Common myeloid progenitor, CD34-positive (primary cell): ENCODE measurements around the gene RHOU.
"Not testable (repeated sequence)": the region's sequence is repeated elsewhere in the genome, so short reads cannot be mapped to it uniquely, and the experiment has no call there.

Experiments used
- CTCF ChIA-PET: fragments of 350-600 bp; sonication (Branson Sonifier 250); formaldehyde crosslinking; loops from one replicate; lab custom pipeline; 2021; ENCODE audit warnings: antibody characterized with exemption; lab: Charles Lee
- POLR2A ChIA-PET: fragments of 350-600 bp; sonication (Branson Sonifier 250); formaldehyde crosslinking; loops from one replicate; lab custom pipeline; 2021; ENCODE audit warnings: antibody characterized with exemption; lab: Charles Lee
- DNase-seq, 3 donors: peaks; one replicate each; pipeline versions ENCODE4 v3.0.0 to v3.0.0-alpha.2; 2013
- H3K27ac ChIP-seq, 2 experiments: 1 replicate in 1 of 2; 2 replicates in 1 of 2; pipeline ENCODE4 v1.7.0; 2013; ENCODE audit warnings: inconsistent platforms in 2 of 2, low read length in 2 of 2, mild to moderate bottlenecking in 2 of 2, low read depth in 1 of 2, moderate library complexity in 1 of 2; ENCODE audit not compliant: severe bottlenecking in 2 of 2, insufficient read depth in 1 of 2, poor library complexity in 1 of 2
- H3K27me3 ChIP-seq, 5 experiments: replicated peaks in 2 of 5; 1 replicate in 3 of 5; 2 replicates in 2 of 5; pipeline versions ENCODE4 v1.6.1 to v1.7.0; 2013; ENCODE audit warnings: low read length in 4 of 5, mild to moderate bottlenecking in 2 of 5, moderate library complexity in 2 of 5, inconsistent platforms in 1 of 5; ENCODE audit not compliant: insufficient read depth in 5 of 5, control insufficient read depth in 4 of 5
- H3K36me3 ChIP-seq, 4 experiments: 1 replicate in 2 of 4; 2 replicates in 2 of 4; pipeline versions ENCODE4 v1.6.1 to v1.7.0; 2013; ENCODE audit warnings: low read length in 3 of 4, control low read depth in 1 of 4, mild to moderate bottlenecking in 1 of 4; ENCODE audit not compliant: control insufficient read depth in 4 of 4, insufficient read depth in 4 of 4
- H3K4me1 ChIP-seq, 4 experiments: 1 replicate in 3 of 4; 2 replicates in 1 of 4; pipeline versions ENCODE4 v1.6.1 to v1.7.1; 2013; ENCODE audit warnings: low read length in 3 of 4, mild to moderate bottlenecking in 3 of 4, control low read depth in 1 of 4, inconsistent platforms in 1 of 4, moderate library complexity in 1 of 4; ENCODE audit not compliant: control insufficient read depth in 4 of 4, insufficient read depth in 4 of 4; ENCODE audit errors: control extremely low read depth in 1 of 4
- H3K4me3 ChIP-seq, 7 experiments: 1 replicate in 4 of 7; 2 replicates in 3 of 7; pipeline versions ENCODE4 v1.5.1 to v1.7.0; 2013; ENCODE audit warnings: mild to moderate bottlenecking in 7 of 7, low read length in 6 of 7, moderate library complexity in 6 of 7, inconsistent platforms in 2 of 7, low read depth in 2 of 7, control low read depth in 1 of 7; ENCODE audit not compliant: insufficient read depth in 4 of 7, control insufficient read depth in 1 of 7; ENCODE audit errors: extremely low read depth in 1 of 7
- H3K9me3 ChIP-seq, 5 experiments: 1 replicate in 4 of 5; 2 replicates in 1 of 5; pipeline versions ENCODE4 v1.6.1 to v1.7.1; 2013; ENCODE audit warnings: low read length in 4 of 5, mild to moderate bottlenecking in 2 of 5, inconsistent platforms in 1 of 5, low read depth in 1 of 5, moderate library complexity in 1 of 5; ENCODE audit not compliant: control insufficient read depth in 4 of 5, insufficient read depth in 2 of 5; ENCODE audit errors: control extremely low read depth in 1 of 5
- WGBS: methylation state at CpG from one replicate; pipeline ENCODE4 v1.1.5; 2013; ENCODE audit not compliant: insufficient coverage; 5-methylcytosine and 5-hydroxymethylcytosine counted together

The RHOU gene

DNA sequence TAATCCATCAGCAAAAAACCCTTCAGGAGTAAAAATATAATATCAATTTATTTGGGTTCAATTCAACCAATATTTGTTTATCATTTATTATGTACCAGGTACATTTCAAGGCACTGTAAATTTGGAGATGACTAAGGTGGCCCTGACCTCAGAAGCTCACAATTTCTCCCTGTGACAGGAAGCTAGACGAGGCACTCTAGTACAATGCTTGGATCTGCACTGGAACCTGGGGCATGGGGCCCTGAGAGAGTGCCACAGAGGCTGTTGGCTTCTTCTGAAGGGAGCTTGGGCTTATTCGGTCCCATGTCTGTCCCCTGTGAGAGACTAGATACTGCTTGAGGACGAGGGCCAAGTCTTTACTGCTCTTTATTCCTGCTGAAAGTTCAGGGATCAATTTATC is 31.5 kb downstream of the RHOU start:
- peaks cover 0 to 5% (median 0%) of the 10 kb centered on the region in 5 experiments for H3K27me3 ChIP-seq

GRCh38 chr1:228767636-228768354 is 32.5 kb downstream of the RHOU start:
- DNase-seq, result no peak
- ChIA-PET POLR2A (interaction anchor here (0.6 kb wide), 1 partner anchor 19 kb away, joined by 4 read pairs; no protein-coding TSS in a partner anchor), CTCF (interaction anchor here (1.1 kb wide), 1 partner anchor 16 kb away, joined by 3 read pairs; no protein-coding TSS in a partner anchor)
- Histone ChIP-seq H3K9me3 (no peaks in the 10 kb centered on the region), H3K27ac (no peak overlapping the region), H3K4me1 (peaks cover 0 to 5% (median 1%) of the 10 kb centered on the region in 4 experiments), H3K36me3 (no peaks in the 10 kb centered on the region), H3K27me3 (peaks cover 0 to 5% (median 0%) of the 10 kb centered on the region in 5 experiments), H3K4me3 (no peak overlapping the region)
- WGBS, result 87% methylated on average over 5 of the region's 6 CpGs

More for the DNA sequence above, 31.5 kb downstream of the RHOU start:
- H3K9me3 ChIP-seq, result no peaks in the 10 kb centered on the region
- DNase-seq, result no peak
- no peaks in the 10 kb centered on the region for H3K36me3 ChIP-seq
- CTCF ChIA-PET, result interaction anchor here (1.1 kb wide), 1 partner anchor 15 kb away, joined by 3 read pairs; no protein-coding TSS in a partner anchor
- H3K4me3 ChIP-seq, result no peak overlapping the region
- 88% methylated on average over 2 of the region's 3 CpGs for WGBS
- POLR2A ChIA-PET, result no interaction called here
- H3K4me1 ChIP-seq, result peaks cover 0 to 5% (median 1%) of the 10 kb centered on the region in 4 experiments
- no peak overlapping the region for H3K27ac ChIP-seq

- Histone ChIP-seq H3K4me1 (peaks cover 0 to 5% (median 1%) of the 10 kb centered on the region in 4 experiments), H3K36me3 (no peaks in the 10 kb centered on the region), H3K9me3 (no peaks in the 10 kb centered on the region), H3K27me3 (peaks cover 0 to 5% (median 0%) of the 10 kb centered on the region in 5 experiments), H3K4me3 (no peak overlapping the region), H3K27ac (no peak overlapping the region)
- WGBS, result 89% methylated on average over 7 of the region's 12 CpGs
- ChIA-PET POLR2A (interaction anchor here (0.6 kb wide), 1 partner anchor 20 kb away, joined by 4 read pairs; no protein-coding TSS in a partner anchor), CTCF (no interaction called here)
- DNase-seq, result no peak
Observed at GRCh38 chr1:228768355-228769000, 33.2 kb downstream of the RHOU start.

- no peaks in the 10 kb centered on the region for H3K9me3 ChIP-seq
- no peaks in the 10 kb centered on the region for H3K4me1 ChIP-seq
- DNase-seq, result no peak
- no peaks in the 10 kb centered on the region for H3K36me3 ChIP-seq
- POLR2A ChIA-PET, result no interaction called here
- no peak overlapping the region for H3K27ac ChIP-seq
- H3K4me3 ChIP-seq, result no peak overlapping the region
- 96% methylated on average over 4 of the region's 5 CpGs for WGBS
- CTCF ChIA-PET, result interaction anchor here (0.7 kb wide), 1 partner anchor 457 kb away, joined by 4 read pairs; no protein-coding TSS in a partner anchor
- H3K27me3 ChIP-seq, result peaks cover 0 to 5% (median 0%) of the 10 kb centered on the region in 5 experiments
Observed at GRCh38 chr1:228770779-228771223, 35.5 kb downstream of the RHOU start.

GRCh38 chr1:228772516-228773212 is 37.4 kb downstream of the RHOU start:
- no peak overlapping the region for H3K27ac ChIP-seq
- CTCF ChIA-PET, result no interaction called here
- POLR2A ChIA-PET, result no interaction called here
- H3K4me1 ChIP-seq, result no peaks in the 10 kb centered on the region
- DNase-seq, result no peak
- no CpG with 5 or more reads among the region's 4 CpGs for WGBS
- H3K27me3 ChIP-seq, result peaks cover 0 to 5% (median 0%) of the 10 kb centered on the region in 5 experiments
- no peak overlapping the region for H3K4me3 ChIP-seq
- no peaks in the 10 kb centered on the region for H3K36me3 ChIP-seq
- H3K9me3 ChIP-seq, result no peaks in the 10 kb centered on the region

- H3K4me3 ChIP-seq, DNase-seq, H3K36me3 ChIP-seq, H3K4me1 ChIP-seq, CTCF ChIA-PET, H3K9me3 ChIP-seq, H3K27ac ChIP-seq, H3K27me3 ChIP-seq: not testable (repeated sequence)
- WGBS, result 89% methylated on average over 4 of the region's 9 CpGs
- POLR2A ChIA-PET, result interaction anchor here (0.5 kb wide), 1 partner anchor 50 kb away, joined by 3 read pairs; no protein-coding TSS in a partner anchor
Observed at GRCh38 chr1:228775946-228776345, 40.7 kb downstream of the RHOU start.
